Activated T-cell treated with anti-CD3 and anti-CD28 coated beads, Interleukin-2, amount 50 U/mL, for 24 hours (primary cell): Measurements from ENCODE around the gene CPA2.
"Not testable (repeated sequence)": the region's sequence is repeated elsewhere in the genome, so short reads cannot be mapped to it uniquely, and the experiment has no call there.

Experiments
- DNase-seq: peaks from one replicate; pipeline ENCODE4 v3.0.0-alpha.2; 2020
- H3K27ac Mint-ChIP-seq: 2 replicates; pipeline ENCODE4 v1.8.0; 2020; ENCODE audit warnings: mild to moderate bottlenecking, mixed read lengths
- H3K27me3 Mint-ChIP-seq: 2 replicates; pipeline ENCODE4 v1.8.0; 2020; ENCODE audit warnings: mixed read lengths
- H3K36me3 Mint-ChIP-seq: 2 replicates; pipeline ENCODE4 v1.8.0; 2020; ENCODE audit warnings: low read depth, mixed read lengths
- H3K4me1 Mint-ChIP-seq: 2 replicates; pipeline ENCODE4 v1.8.0; 2020; ENCODE audit warnings: low read depth, mixed read lengths
- H3K4me3 Mint-ChIP-seq: 2 replicates; pipeline ENCODE4 v1.8.0; 2020; ENCODE audit warnings: mild to moderate bottlenecking, moderate library complexity, mixed read lengths
- H3K9me3 Mint-ChIP-seq: 2 replicates; pipeline ENCODE4 v1.8.0; 2020; ENCODE audit warnings: mixed read lengths

Gene CPA2

GRCh38 chr7:130302649-130303048 is 36.0 kb downstream of the CPA2 start:
- no peaks in the 10 kb centered on the region for H3K27me3 Mint-ChIP-seq
- no peak overlapping the region for H3K27ac Mint-ChIP-seq
- DNase-seq = no peak
- no peaks in the 10 kb centered on the region for H3K4me1 Mint-ChIP-seq
- H3K36me3 Mint-ChIP-seq = no peaks in the 10 kb centered on the region
- H3K4me3 Mint-ChIP-seq = no peak overlapping the region
- H3K9me3 Mint-ChIP-seq = no peaks in the 10 kb centered on the region

GRCh38 chr7:130303127-130303526 is 36.5 kb downstream of the CPA2 start:
- H3K4me1 Mint-ChIP-seq = no peaks in the 10 kb centered on the region
- no peak overlapping the region for H3K4me3 Mint-ChIP-seq
- H3K27me3 Mint-ChIP-seq = no peaks in the 10 kb centered on the region
- DNase-seq = no peak
- no peaks in the 10 kb centered on the region for H3K36me3 Mint-ChIP-seq
- no peak overlapping the region for H3K27ac Mint-ChIP-seq
- H3K9me3 Mint-ChIP-seq = no peaks in the 10 kb centered on the region

GRCh38 chr7:130303551-130303950 is 36.9 kb downstream of the CPA2 start:
- DNase-seq = no peak
- Mint-ChIP-seq H3K9me3 (no peaks in the 10 kb centered on the region), H3K27me3 (no peaks in the 10 kb centered on the region), H3K4me1 (no peaks in the 10 kb centered on the region), H3K27ac (no peak overlapping the region), H3K4me3 (no peak overlapping the region), H3K36me3 (no peaks in the 10 kb centered on the region)

GRCh38 chr7:130303982-130304381 is 37.3 kb downstream of the CPA2 start:
- Mint-ChIP-seq H3K4me3 (no peak overlapping the region), H3K9me3 (no peaks in the 10 kb centered on the region), H3K4me1 (no peaks in the 10 kb centered on the region), H3K36me3 (no peaks in the 10 kb centered on the region), H3K27ac (no peak overlapping the region), H3K27me3 (no peaks in the 10 kb centered on the region)
- DNase-seq = no peak

- Mint-ChIP-seq H3K4me1 (peaks cover 3% of the 10 kb centered on the region), H3K36me3 (no peaks in the 10 kb centered on the region)
Measured at GRCh38 chr7:130304878-130305277, 38.2 kb downstream of the CPA2 start.

GRCh38 chr7:130305433-130306042 is 38.9 kb downstream of the CPA2 start:
- H3K9me3 Mint-ChIP-seq = no peaks in the 10 kb centered on the region
- no peak overlapping the region for H3K4me3 Mint-ChIP-seq
- H3K36me3 Mint-ChIP-seq = no peaks in the 10 kb centered on the region
- peaks cover 6% of the 10 kb centered on the region for H3K4me1 Mint-ChIP-seq
- DNase-seq = no peak
- H3K27me3 Mint-ChIP-seq = peaks cover 2% of the 10 kb centered on the region
- no peak overlapping the region for H3K27ac Mint-ChIP-seq

More at GRCh38 chr7:130304878-130305277, 38.2 kb downstream of the CPA2 start:
- Mint-ChIP-seq H3K27me3 (no peaks in the 10 kb centered on the region), H3K4me3 (no peak overlapping the region), H3K9me3 (no peaks in the 10 kb centered on the region), H3K27ac (no peak overlapping the region)
- no peak for DNase-seq

GRCh38 chr7:130309986-130310385 is 43.3 kb downstream of the CPA2 start:
- no peak overlapping the region for H3K4me3 Mint-ChIP-seq
- H3K27me3 Mint-ChIP-seq = peaks cover 4% of the 10 kb centered on the region
- no peaks in the 10 kb centered on the region for H3K9me3 Mint-ChIP-seq
- DNase-seq = no peak
- peaks cover 10% of the 10 kb centered on the region for H3K4me1 Mint-ChIP-seq
- no peaks in the 10 kb centered on the region for H3K36me3 Mint-ChIP-seq
- H3K27ac Mint-ChIP-seq = no peak overlapping the region

- Mint-ChIP-seq H3K4me3 (no peak overlapping the region), H3K9me3 (no peaks in the 10 kb centered on the region), H3K27ac (no peak overlapping the region), H3K36me3 (no peaks in the 10 kb centered on the region), H3K4me1 (peaks cover 10% of the 10 kb centered on the region), H3K27me3 (peaks cover 4% of the 10 kb centered on the region)
- DNase-seq = no peak
Measured at GRCh38 chr7:130314305-130314704, 47.6 kb downstream of the CPA2 start.

GRCh38 chr7:130319541-130319940 is 52.9 kb downstream of the CPA2 start:
- no peaks in the 10 kb centered on the region for H3K36me3 Mint-ChIP-seq
- peaks cover 2% of the 10 kb centered on the region for H3K4me1 Mint-ChIP-seq
- DNase-seq = no peak
- H3K27me3 Mint-ChIP-seq = no peaks in the 10 kb centered on the region
- H3K4me3 Mint-ChIP-seq = no peak overlapping the region
- no peak overlapping the region for H3K27ac Mint-ChIP-seq
- H3K9me3 Mint-ChIP-seq = no peaks in the 10 kb centered on the region

- not testable (repeated sequence) for H3K4me1 Mint-ChIP-seq
Measured at GRCh38 chr7:130321542-130322229, 55.0 kb downstream of the CPA2 start.

GRCh38 chr7:130322615-130323014 is 56.0 kb downstream of the CPA2 start:
- no peaks in the 10 kb centered on the region for H3K27me3 Mint-ChIP-seq
- no peaks in the 10 kb centered on the region for H3K9me3 Mint-ChIP-seq

More at GRCh38 chr7:130321542-130322229, 55.0 kb downstream of the CPA2 start:
- not testable (repeated sequence) for H3K27ac Mint-ChIP-seq, H3K36me3 Mint-ChIP-seq, H3K27me3 Mint-ChIP-seq, DNase-seq, H3K9me3 Mint-ChIP-seq, H3K4me3 Mint-ChIP-seq

GRCh38 chr7:130324306-130324943 is 57.8 kb downstream of the CPA2 start:
- H3K36me3 Mint-ChIP-seq = no peaks in the 10 kb centered on the region
- no peaks in the 10 kb centered on the region for H3K27me3 Mint-ChIP-seq
- no peak for DNase-seq
- H3K27ac Mint-ChIP-seq = no peak overlapping the region
- H3K9me3 Mint-ChIP-seq = no peaks in the 10 kb centered on the region
- peaks cover 2% of the 10 kb centered on the region for H3K4me1 Mint-ChIP-seq
- no peak overlapping the region for H3K4me3 Mint-ChIP-seq

More at GRCh38 chr7:130322615-130323014, 56.0 kb downstream of the CPA2 start:
- peaks cover 2% of the 10 kb centered on the region for H3K4me1 Mint-ChIP-seq
- no peak for DNase-seq
- no peaks in the 10 kb centered on the region for H3K36me3 Mint-ChIP-seq
- H3K4me3 Mint-ChIP-seq = no peak overlapping the region
- no peak overlapping the region for H3K27ac Mint-ChIP-seq

- Mint-ChIP-seq H3K4me3 (no peak overlapping the region), H3K36me3 (no peaks in the 10 kb centered on the region), H3K27me3 (no peaks in the 10 kb centered on the region), H3K27ac (no peak overlapping the region), H3K4me1 (peaks cover 4% of the 10 kb centered on the region), H3K9me3 (no peaks in the 10 kb centered on the region)
- DNase-seq = no peak
Measured at GRCh38 chr7:130329681-130330080, 63.0 kb downstream of the CPA2 start.

- no peak overlapping the region for H3K27ac Mint-ChIP-seq
- no peaks in the 10 kb centered on the region for H3K9me3 Mint-ChIP-seq
- H3K4me3 Mint-ChIP-seq = no peak overlapping the region
- peaks cover 4% of the 10 kb centered on the region for H3K4me1 Mint-ChIP-seq
- no peaks in the 10 kb centered on the region for H3K27me3 Mint-ChIP-seq
- H3K36me3 Mint-ChIP-seq = no peaks in the 10 kb centered on the region
- DNase-seq = no peak
Measured at GRCh38 chr7:130332259-130333053, 65.8 kb downstream of the CPA2 start.
